Psoas muscle (tissue), 8 donors: ENCODE measurements around the gene ERMARD. TPM values are rescaled to one million over a fixed set of nuclear protein-coding genes. Genes with fewer than 3 reads are reported as not detected.
A peak's percentile ranks its signal among the peaks of the same experiment; 100 is the strongest.

Experiments
- ATAC-seq, 4 donors: fragments of 200-7000 bp; cut with Tn5 transposase; one replicate each; pipeline ENCODE4 v1.9.1; 2020; ENCODE audit warnings: moderate library complexity in 3 of 4, mild to moderate bottlenecking in 2 of 4
- DNase-seq, 2 donors: peaks; one replicate each; pipeline ENCODE4 v3.0.0-alpha.2; 2020
- H3K27ac ChIP-seq: fragments of 200-600 bp; one replicate; pipeline ENCODE4 v1.8.0; 2022
- H3K27me3 ChIP-seq, 3 donors: fragments of 200-600 bp in 1 of 3; one replicate each; pipeline versions ENCODE4 v1.6.1 to v1.8.0; 2013 to 2022; ENCODE audit warnings: low read length in 2 of 3, mild to moderate bottlenecking in 2 of 3, moderate library complexity in 1 of 3; ENCODE audit not compliant: insufficient read depth in 3 of 3
- H3K36me3 ChIP-seq, 2 donors: fragments of 200-600 bp in 1 of 2; one replicate each; pipeline versions ENCODE4 v1.6.1 to v1.8.0; 2013 to 2022; ENCODE audit warnings: low read depth in 1 of 2, mild to moderate bottlenecking in 1 of 2, moderate library complexity in 1 of 2; ENCODE audit not compliant: insufficient read depth in 1 of 2
- H3K4me1 ChIP-seq: fragments of 200-600 bp; one replicate; pipeline ENCODE4 v1.8.0; 2022
- H3K4me3 ChIP-seq: fragments of 200-600 bp; one replicate; pipeline ENCODE4 v1.8.0; 2022; ENCODE audit warnings: mild to moderate bottlenecking
- H3K9me3 ChIP-seq: fragments of 200-600 bp; one replicate; pipeline ENCODE4 v1.8.0; 2022
- WGBS, 3 donors: extraction: QIAGEN DNeasy Blood & Tissue Kit; methylation state at CpG; one replicate each; pipeline versions ENCODE4 v1.1.6 to v1.1.7; 2013; 5-methylcytosine and 5-hydroxymethylcytosine counted together
- intact Hi-C, 2 donors: fragments of 100-400 bp; cut with DNase I; formaldehyde crosslinking; loops; one replicate each; pipeline versions ENCODE4 v1.11.0 to v1.14.2; 2022
- long read RNA-seq, 2 donors: library from polyadenylated mRNA; unstranded; transcript quantifications; one replicate each; pipeline ENCODE4 v2.0.0, GENCODE V29; 2021
- polyA plus RNA-seq, 3 donors: library from polyadenylated mRNA; stranded (reverse); fragments of 200-250 nt; gene quantifications; one replicate each; pipeline ENCODE4 v1.2.3, GENCODE V29; 2013
- total RNA-seq, 4 donors: library from RNA; stranded (reverse); fragmentation: NEBNext Ultra II Directional in 2 of 4; extraction: Animal tissue kit (Norgen Biotek cat#: 25700) in 2 of 4; gene quantifications; one replicate each; pipeline versions ENCODE4 v1.2.1 to v1.2.4, GENCODE V29; 2021 to 2023
- TF ChIP-seq, protein P1 (sequence below): fragments of 200-600 bp; IDR thresholded peaks from one replicate; pipeline ENCODE4 v1.8.0; 2022; ENCODE audit warnings: antibody characterized with exemption
- donor health status: healthy with polysubstance abuse.
- donor health status: DM: no; HTN: no; CAD: no; lungs with moderate emphysema.
- donor health status: Bipolar disorder and iron deficiency.
- donor health status: healthy.
- donor health status: DM: yes; HTN: yes; CAD: no.
- donor health status: DM: no; HTN: no; CAD: no.
- donor health status: DM: no; HTN: no; CAD: no.
- donor health status: DM: yes; HTN: yes; CAD: no.

ERMARD gene
- total RNA-seq (10 to 100 TPM in 3 of 4 donors, 1 to 10 TPM in 1; 9.4 to 11.8 (median 11.2) TPM), polyA plus RNA-seq (10 to 100 TPM in 2 of 3 donors, 1 to 10 TPM in 1; 7.9 to 13.3 (median 11.4) TPM)
- long read RNA-seq, donor 1, partial matches to known transcripts: 3 of 9 reads
- long read RNA-seq, donor 1, other reads (novel, unspliced or antisense): 4 of 9 reads
- long read RNA-seq, donor 2, partial matches to known transcripts: 0 of 6 reads
- long read RNA-seq, donor 2, other reads (novel, unspliced or antisense): 3 of 6 reads

DNA sequence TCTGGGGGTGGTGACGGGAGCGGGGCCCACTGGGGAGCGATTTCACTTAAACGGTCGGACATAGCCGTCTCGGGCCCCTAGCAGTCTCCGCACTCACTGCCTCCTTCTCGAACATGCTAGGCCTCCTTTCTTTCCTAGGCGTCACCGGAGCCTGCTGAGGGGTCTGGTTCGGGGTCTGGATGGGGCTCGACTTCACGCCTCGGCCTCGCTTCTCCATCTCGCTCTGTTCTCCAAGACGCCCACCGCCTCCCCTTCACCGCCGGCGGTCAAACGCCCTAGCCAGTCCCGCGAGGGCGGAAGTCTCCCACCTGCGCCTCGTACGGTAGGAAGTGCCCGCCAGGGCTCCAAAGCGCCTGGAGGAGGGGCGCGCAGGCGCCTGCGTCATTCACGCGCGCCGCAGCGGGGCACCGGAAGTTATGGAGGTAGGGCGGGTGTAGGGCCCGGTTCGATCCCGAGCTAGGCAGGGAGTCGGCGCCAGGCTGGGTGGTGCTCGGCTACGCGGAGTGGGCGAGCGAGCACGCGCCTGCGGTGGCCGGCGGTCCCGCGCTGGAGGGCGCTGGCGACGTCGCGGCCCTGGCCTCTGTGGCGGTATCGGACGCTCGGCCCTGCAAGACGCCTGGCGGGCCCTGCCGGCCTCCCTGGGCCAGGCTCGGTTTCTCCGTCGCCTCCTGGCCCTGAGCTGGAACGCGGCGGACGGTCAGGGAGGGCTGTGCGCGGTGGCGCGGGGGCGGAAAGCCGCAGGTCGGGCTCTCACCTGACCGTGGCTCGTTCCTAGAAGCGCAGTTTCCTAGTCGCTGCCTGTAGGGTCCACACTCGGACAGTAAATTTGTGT lies at the start of gene ERMARD, which contains the start of gene DYNLT2:
Gene ERMARD (plus strand): TSS at position 381 of the 832 bp plus-strand sequence. CDS start 36 bp downstream, at position 417.
Gene DYNLT2 (minus strand): TSS at position 331 of the 832 bp plus-strand sequence. CDS start 114 bp downstream, at position 217.
- no peaks in the 10 kb centered on the region for H3K9me3 ChIP-seq
- H3K27ac ChIP-seq: peak within 1 kb of the TSS; percentile 89
- peak within 1 kb of the TSS; percentile 69 for H3K4me3 ChIP-seq
- DNase-seq: peak; percentile 96 to 97
- 0% methylated on average over 65 to 90 of the region's 90 CpGs for WGBS, 3 donors
- intact Hi-C loops: loop anchor here (1.0 to 5.0 kb wide), 3 partner anchors 26 to 801 kb away; partner anchors contain the start of genes C6orf120 (in 1 of the 2), PSMB1 (in 1 of the 2), TBP (in 1 of the 2) and WDR27 (in 1 of the 2)
- peaks cover 0 to 7% of the 10 kb centered on the region in 2 donors for H3K36me3 ChIP-seq
- TF ChIP-seq, protein P1, sequence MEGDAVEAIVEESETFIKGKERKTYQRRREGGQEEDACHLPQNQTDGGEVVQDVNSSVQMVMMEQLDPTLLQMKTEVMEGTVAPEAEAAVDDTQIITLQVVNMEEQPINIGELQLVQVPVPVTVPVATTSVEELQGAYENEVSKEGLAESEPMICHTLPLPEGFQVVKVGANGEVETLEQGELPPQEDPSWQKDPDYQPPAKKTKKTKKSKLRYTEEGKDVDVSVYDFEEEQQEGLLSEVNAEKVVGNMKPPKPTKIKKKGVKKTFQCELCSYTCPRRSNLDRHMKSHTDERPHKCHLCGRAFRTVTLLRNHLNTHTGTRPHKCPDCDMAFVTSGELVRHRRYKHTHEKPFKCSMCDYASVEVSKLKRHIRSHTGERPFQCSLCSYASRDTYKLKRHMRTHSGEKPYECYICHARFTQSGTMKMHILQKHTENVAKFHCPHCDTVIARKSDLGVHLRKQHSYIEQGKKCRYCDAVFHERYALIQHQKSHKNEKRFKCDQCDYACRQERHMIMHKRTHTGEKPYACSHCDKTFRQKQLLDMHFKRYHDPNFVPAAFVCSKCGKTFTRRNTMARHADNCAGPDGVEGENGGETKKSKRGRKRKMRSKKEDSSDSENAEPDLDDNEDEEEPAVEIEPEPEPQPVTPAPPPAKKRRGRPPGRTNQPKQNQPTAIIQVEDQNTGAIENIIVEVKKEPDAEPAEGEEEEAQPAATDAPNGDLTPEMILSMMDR: peak; percentile 25
- no peaks in the 10 kb centered on the region for H3K27me3 ChIP-seq
- peaks cover 26% of the 10 kb centered on the region for H3K4me1 ChIP-seq
- ATAC-seq: peak; percentile 99

DNA sequence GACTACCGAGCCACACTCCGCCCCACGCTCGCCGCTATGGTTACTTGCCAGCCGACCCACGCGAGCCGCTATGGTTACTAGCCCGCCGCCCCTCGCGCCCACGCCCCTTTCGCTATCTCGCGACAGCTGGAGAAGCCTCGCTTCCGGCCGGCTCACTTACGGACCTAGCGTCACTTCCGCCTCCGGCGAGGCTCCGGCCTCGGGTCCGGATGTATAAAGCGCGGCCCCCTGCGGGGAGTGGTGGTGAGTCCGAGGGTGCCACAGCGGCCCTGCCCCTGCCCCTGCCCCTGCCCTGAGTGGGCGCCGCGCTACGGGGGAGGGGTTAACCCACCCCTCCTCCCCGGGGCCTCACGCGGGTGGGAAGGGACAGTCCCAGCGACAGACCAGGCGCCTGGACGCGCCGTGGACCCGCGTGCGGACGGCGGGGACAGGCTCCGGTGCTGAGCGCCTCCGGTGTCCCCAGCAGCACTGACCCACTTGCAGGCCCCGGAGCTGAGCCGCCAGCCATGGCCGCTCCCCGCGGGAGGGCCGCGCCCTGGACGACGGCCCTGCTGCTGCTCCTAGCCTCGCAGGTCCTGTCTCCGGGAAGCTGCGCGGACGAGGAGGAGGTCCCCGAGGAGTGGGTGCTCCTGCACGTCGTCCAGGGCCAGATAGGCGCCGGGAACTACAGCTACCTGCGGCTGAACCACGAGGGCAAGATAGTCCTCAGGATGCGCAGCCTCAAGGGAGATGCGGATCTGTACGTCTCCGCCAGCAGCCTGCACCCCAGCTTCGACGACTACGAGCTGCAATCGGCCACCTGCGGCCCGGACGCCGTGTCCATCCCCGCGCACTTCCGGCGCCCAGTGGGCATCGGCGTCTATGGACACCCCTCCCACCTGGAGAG lies 49.2 kb upstream of the ERMARD start, which contains the start of the genes C6orf120 and WDR27:
Gene C6orf120 (plus strand): TSS at position 173 of the 886 bp plus-strand sequence. CDS start 334 bp downstream, at position 507.
Gene WDR27 (minus strand): TSS at position 76 of the 886 bp plus-strand sequence. CDS start 13,024 bp downstream, outside the sequence.
- H3K4me3 ChIP-seq: peak within 1 kb of the TSS; percentile 90
- H3K4me1 ChIP-seq: peaks cover 37% of the 10 kb centered on the region
- H3K27me3 ChIP-seq: no peaks in the 10 kb centered on the region
- ATAC-seq: peak; percentile 96 to 97 (median 96)
- peaks cover 3 to 29% of the 10 kb centered on the region in 2 donors for H3K36me3 ChIP-seq
- intact Hi-C loops: loop anchor here (2.0 to 5.0 kb wide), 2 partner anchors 21 to 50 kb away; partner anchors contain the start of genes DYNLT2 (in 1 of the 2) and ERMARD (in 1 of the 2)
- WGBS, 3 donors: 0 to 1% (median 0%) methylated on average over 57 to 92 of the region's 92 CpGs
- no peaks in the 10 kb centered on the region for H3K9me3 ChIP-seq
- peak within 1 kb of the TSS; percentile 99 for H3K27ac ChIP-seq
- TF ChIP-seq, protein P1: no peak
- peak; percentile 98 to 99 for DNase-seq

DNA sequence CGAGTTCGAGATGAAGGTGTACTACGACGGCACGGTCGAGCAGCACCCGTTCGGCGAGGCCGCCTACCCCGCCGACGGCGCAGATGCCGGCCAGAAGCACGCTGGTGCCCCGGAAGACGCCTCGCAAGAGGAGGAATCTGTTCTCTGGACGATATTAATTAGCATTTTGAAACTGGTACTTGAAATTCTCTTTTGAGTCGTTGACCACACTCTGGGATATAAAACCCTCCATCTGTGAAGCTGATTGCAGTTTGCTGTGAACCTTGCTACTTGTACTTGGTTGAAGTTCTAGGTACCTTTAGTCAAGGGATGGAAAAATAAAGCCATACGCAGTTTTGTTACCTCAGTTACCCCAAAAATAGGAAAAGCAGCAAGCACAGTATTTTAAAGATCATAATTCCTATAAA lies 48.6 kb upstream of the ERMARD start:
- peaks cover 3 to 34% of the 10 kb centered on the region in 2 donors for H3K36me3 ChIP-seq
- TF ChIP-seq, protein P1: no peak
- H3K4me3 ChIP-seq: peak overlapping the region; percentile 90
- intact Hi-C loops: loop anchor here (2.0 to 5.0 kb wide), 2 partner anchors 20 to 49 kb away; partner anchors contain the start of genes DYNLT2 (in 1 of the 2) and ERMARD (in 1 of the 2)
- H3K27ac ChIP-seq: peak overlapping the region; percentile 99
- no peak for DNase-seq
- no peaks in the 10 kb centered on the region for H3K27me3 ChIP-seq
- H3K9me3 ChIP-seq: no peaks in the 10 kb centered on the region
- H3K4me1 ChIP-seq: peaks cover 37% of the 10 kb centered on the region
- 2 to 4% (median 3%) methylated on average over 22 of the region's 22 CpGs for WGBS, 3 donors
- no peak for ATAC-seq

DNA sequence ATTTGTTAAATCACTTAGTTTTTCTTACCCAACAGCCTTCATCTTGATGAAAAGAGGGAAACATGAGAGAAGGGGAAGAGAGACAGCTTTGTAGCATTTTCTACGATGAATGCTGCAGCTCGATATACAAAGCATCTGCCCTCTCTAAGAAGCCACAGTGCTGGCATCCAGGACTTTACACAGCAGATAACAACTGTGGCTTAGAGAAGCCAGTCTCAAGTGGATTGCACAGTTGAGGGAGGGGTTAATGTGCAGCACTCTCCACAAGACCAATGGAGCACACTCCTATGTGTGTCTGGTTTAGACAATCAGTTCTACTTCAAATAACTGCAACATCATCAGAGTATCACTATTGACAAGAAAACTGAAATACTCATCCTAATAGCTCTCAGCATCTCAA lies 43.6 kb upstream of the ERMARD start:
- TF ChIP-seq, protein P1: no peak
- DNase-seq (no peak), ATAC-seq (no peak)
- Histone ChIP-seq H3K4me1 (peaks cover 25% of the 10 kb centered on the region), H3K27ac (no peak overlapping the region), H3K36me3 (peaks cover 6 to 83% of the 10 kb centered on the region in 2 donors), H3K4me3 (no peak overlapping the region), H3K27me3 (no peaks in the 10 kb centered on the region), H3K9me3 (no peaks in the 10 kb centered on the region)
- intact Hi-C loops: no loop called here
- WGBS, 3 donors: 82 to 85% (median 83%) methylated on average over 2 of the region's 2 CpGs
